ENCODE results near the gene RAB33B.
A peak's percentile ranks its signal among the peaks of the same experiment; 100 is the strongest.

DNA sequence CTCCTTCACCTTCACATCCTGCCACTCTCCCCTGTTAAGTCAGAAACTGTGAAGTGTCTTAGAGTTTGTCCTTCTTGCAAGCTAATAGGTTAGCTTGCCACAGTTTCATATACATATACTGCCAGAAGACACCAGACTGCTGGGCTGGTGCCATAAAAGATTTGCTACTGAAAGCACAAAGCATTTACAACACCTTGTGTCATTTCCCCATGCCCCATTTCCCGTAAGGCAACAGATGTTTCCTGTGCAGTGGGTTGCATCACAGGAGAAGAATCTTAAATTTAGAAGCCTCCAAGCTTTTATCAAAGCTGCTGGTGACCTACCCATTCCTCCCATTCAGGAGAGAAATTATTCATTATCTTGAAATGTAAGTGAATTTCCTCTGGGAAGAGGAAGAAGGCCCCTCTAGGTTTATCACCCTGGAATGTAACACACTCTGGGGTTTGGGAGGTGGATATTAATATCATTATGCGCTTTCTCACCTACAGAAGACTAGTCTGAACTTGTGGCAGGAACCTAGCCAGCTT is 34.5 kb upstream of the RAB33B start:
- TF ChIP-seq, protein P1, sequence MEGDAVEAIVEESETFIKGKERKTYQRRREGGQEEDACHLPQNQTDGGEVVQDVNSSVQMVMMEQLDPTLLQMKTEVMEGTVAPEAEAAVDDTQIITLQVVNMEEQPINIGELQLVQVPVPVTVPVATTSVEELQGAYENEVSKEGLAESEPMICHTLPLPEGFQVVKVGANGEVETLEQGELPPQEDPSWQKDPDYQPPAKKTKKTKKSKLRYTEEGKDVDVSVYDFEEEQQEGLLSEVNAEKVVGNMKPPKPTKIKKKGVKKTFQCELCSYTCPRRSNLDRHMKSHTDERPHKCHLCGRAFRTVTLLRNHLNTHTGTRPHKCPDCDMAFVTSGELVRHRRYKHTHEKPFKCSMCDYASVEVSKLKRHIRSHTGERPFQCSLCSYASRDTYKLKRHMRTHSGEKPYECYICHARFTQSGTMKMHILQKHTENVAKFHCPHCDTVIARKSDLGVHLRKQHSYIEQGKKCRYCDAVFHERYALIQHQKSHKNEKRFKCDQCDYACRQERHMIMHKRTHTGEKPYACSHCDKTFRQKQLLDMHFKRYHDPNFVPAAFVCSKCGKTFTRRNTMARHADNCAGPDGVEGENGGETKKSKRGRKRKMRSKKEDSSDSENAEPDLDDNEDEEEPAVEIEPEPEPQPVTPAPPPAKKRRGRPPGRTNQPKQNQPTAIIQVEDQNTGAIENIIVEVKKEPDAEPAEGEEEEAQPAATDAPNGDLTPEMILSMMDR (IDR thresholded peaks at IDR 0.05), result no peak
- peak in 2 of 3 donors; percentile 57 to 72 for TF ChIP-seq POLR2AphosphoS5 (IDR thresholded peaks at IDR 0.05)
- no peak for TF ChIP-seq POLR2A (IDR thresholded peaks at IDR 0.05)

All from stomach (tissue), 4 donors.